HepG2 (cell line): ENCODE data around the gene APC2. TPM values are rescaled to one million over a fixed set of nuclear protein-coding genes. Genes with fewer than 3 reads are reported as not detected.

Source experiments
- ESRRA ChIP-seq: sonication (generic); formaldehyde crosslinking; IDR thresholded peaks from 2 replicates; pipeline ENCODE4 v1.5.1; 2020; ENCODE audit warnings: mild to moderate bottlenecking, low read depth, missing genetic modification reagents
- GATA4 ChIP-seq: sonication (generic); IDR thresholded peaks from 2 replicates; pipeline ENCODE4 v1.6.1; 2016; ENCODE audit warnings: antibody characterized with exemption, low read depth, borderline replicate concordance
- GZF1 ChIP-seq: sonication (generic); formaldehyde crosslinking; IDR thresholded peaks from 2 replicates; pipeline ENCODE4 v1.5.1; 2020; ENCODE audit warnings: mild to moderate bottlenecking, missing genetic modification reagents
- HOXD1 ChIP-seq: sonication (generic); formaldehyde crosslinking; IDR thresholded peaks from 2 replicates; pipeline ENCODE4 v1.5.0; 2020; ENCODE audit warnings: missing genetic modification reagents
- KDM6A ChIP-seq: IDR thresholded peaks from 2 replicates; pipeline ENCODE4 v1.6.1; 2016; ENCODE audit warnings: low read depth
- KMT2A ChIP-seq: sonication (generic); formaldehyde crosslinking; IDR thresholded peaks from 2 replicates; pipeline ENCODE4 v1.4.0; 2020; ENCODE audit warnings: missing genetic modification reagents
- NCOR1 ChIP-seq: fragments of 200-600 bp; sonication (generic); IDR thresholded peaks from 2 replicates; pipeline ENCODE4 v1.7.0; 2017; ENCODE audit warnings: antibody characterized with exemption, low read length, borderline replicate concordance
- NRL ChIP-seq: sonication (generic); formaldehyde crosslinking; IDR thresholded peaks from 2 replicates; pipeline ENCODE4 v1.5.0; 2020; ENCODE audit warnings: missing genetic modification reagents, mild to moderate bottlenecking, moderate library complexity, borderline replicate concordance
- POLR2AphosphoS5 ChIP-seq: IDR thresholded peaks from 2 replicates; pipeline ENCODE4 v1.6.1; 2012; ENCODE audit warnings: low read depth, low read length
- TBX2 ChIP-seq: sonication (generic); formaldehyde crosslinking; IDR thresholded peaks from 2 replicates; pipeline ENCODE4 v1.5.0; 2020; ENCODE audit warnings: missing genetic modification reagents, mild to moderate bottlenecking, borderline replicate concordance
- TCF12 ChIP-seq, 2 experiments: fragments of 450-650 bp in 1 of 2; sonication (generic) in 1 of 2; formaldehyde crosslinking in 1 of 2; IDR thresholded peaks; 2 replicates each; pipeline versions ENCODE4 v1.6.1 to v1.8.0; 2017 to 2022; ENCODE audit warnings: antibody characterized with exemption in 1 of 2, mild to moderate bottlenecking in 1 of 2, missing genetic modification reagents in 1 of 2, moderate library complexity in 1 of 2
- YY1 ChIP-seq: IDR thresholded peaks from 2 replicates; pipeline ENCODE4 v1.6.1; 2011; ENCODE audit warnings: low read length, low read depth, moderate library complexity, mild to moderate bottlenecking; ENCODE audit not compliant: insufficient read depth, insufficient replicate concordance
- ZBTB20 ChIP-seq: sonication (generic); formaldehyde crosslinking; IDR thresholded peaks from 2 replicates; pipeline ENCODE4 v1.8.1; 2023; ENCODE audit warnings: missing genetic modification reagents, low read depth, mild to moderate bottlenecking, borderline replicate concordance
- ZNF20 ChIP-seq: sonication (generic); formaldehyde crosslinking; IDR thresholded peaks from 2 replicates; pipeline ENCODE4 v1.4.0; 2020; ENCODE audit warnings: mild to moderate bottlenecking, moderate library complexity, missing genetic modification reagents
- ZNF296 ChIP-seq: sonication (generic); formaldehyde crosslinking; conservative IDR thresholded peaks from 2 replicates; pipeline ENCODE4 v1.5.0; 2020; ENCODE audit warnings: mild to moderate bottlenecking, missing genetic modification reagents
- ZNF451 ChIP-seq: sonication (generic); formaldehyde crosslinking; IDR thresholded peaks from 2 replicates; pipeline ENCODE4 v1.5.0; 2020; ENCODE audit warnings: mild to moderate bottlenecking, missing genetic modification reagents
- ZNF556 ChIP-seq: sonication (generic); formaldehyde crosslinking; IDR thresholded peaks from 2 replicates; pipeline ENCODE4 v1.4.0; 2020; ENCODE audit warnings: mild to moderate bottlenecking, missing genetic modification reagents, borderline replicate concordance
- ZNF737 ChIP-seq: sonication (generic); formaldehyde crosslinking; IDR thresholded peaks from 2 replicates; pipeline ENCODE4 v1.5.0; 2020; ENCODE audit warnings: missing genetic modification reagents, mild to moderate bottlenecking, borderline replicate concordance
- ZNF83 ChIP-seq: sonication (generic); formaldehyde crosslinking; IDR thresholded peaks from 2 replicates; pipeline ENCODE4 v1.4.0; 2020; ENCODE audit warnings: missing genetic modification reagents, mild to moderate bottlenecking, borderline replicate concordance
- polyA plus RNA-seq, 8 experiments: library from polyadenylated mRNA; depleted of rRNA in 3 of 8; stranded (reverse) in 7 of 8; unstranded in 1 of 8; fragments of >200 nt; fragmentation: Illumina TruSeq in 4 of 8; extraction: Trizol in 4 of 8; gene quantifications; 2 replicates each; pipeline versions ENCODE4 v1.2.1 to v1.2.3, GENCODE V29; 2011 to 2016; ENCODE audit warnings: low read depth in 4 of 8, missing spikeins in 1 of 8, mixed read lengths in 1 of 8; ENCODE audit not compliant: insufficient read depth in 1 of 8
- total RNA-seq, 5 experiments: library from RNA; depleted of rRNA; stranded (reverse); fragments of >200 nt; fragmentation: Illumina TruSeq; extraction: Trizol; gene quantifications; 2 replicates each; pipeline ENCODE4 v1.2.3, GENCODE V29; 2016; ENCODE audit warnings: low read depth in 1 of 5
- TF ChIP-seq, protein P1 (sequence below): sonication (generic); formaldehyde crosslinking; IDR thresholded peaks from 2 replicates; pipeline ENCODE4 v1.8.0; 2022; ENCODE audit warnings: missing genetic modification reagents, mild to moderate bottlenecking, borderline replicate concordance
- TF ChIP-seq, protein P2 (sequence below): sonication (generic); formaldehyde crosslinking; IDR thresholded peaks from 2 replicates; pipeline ENCODE4 v1.5.0; 2020; ENCODE audit warnings: mild to moderate bottlenecking, missing genetic modification reagents, borderline replicate concordance
- TF ChIP-seq, protein P3 (sequence below): sonication (generic); formaldehyde crosslinking; IDR thresholded peaks from 2 replicates; pipeline ENCODE4 v1.4.0; 2020; ENCODE audit warnings: mild to moderate bottlenecking, missing genetic modification reagents
- TF ChIP-seq, protein P4 (sequence below): sonication (generic); formaldehyde crosslinking; IDR thresholded peaks from 2 replicates; pipeline ENCODE4 v1.8.0; 2022; ENCODE audit warnings: missing genetic modification reagents, mild to moderate bottlenecking, inconsistent platforms, borderline replicate concordance

Gene APC2
- total and polyA plus RNA-seq, 2 of the 13 experiments (the other 11 are each of a cell fraction or from before 2014, with no cell fraction given), result 0.08 to 0.22 TPM

DNA sequence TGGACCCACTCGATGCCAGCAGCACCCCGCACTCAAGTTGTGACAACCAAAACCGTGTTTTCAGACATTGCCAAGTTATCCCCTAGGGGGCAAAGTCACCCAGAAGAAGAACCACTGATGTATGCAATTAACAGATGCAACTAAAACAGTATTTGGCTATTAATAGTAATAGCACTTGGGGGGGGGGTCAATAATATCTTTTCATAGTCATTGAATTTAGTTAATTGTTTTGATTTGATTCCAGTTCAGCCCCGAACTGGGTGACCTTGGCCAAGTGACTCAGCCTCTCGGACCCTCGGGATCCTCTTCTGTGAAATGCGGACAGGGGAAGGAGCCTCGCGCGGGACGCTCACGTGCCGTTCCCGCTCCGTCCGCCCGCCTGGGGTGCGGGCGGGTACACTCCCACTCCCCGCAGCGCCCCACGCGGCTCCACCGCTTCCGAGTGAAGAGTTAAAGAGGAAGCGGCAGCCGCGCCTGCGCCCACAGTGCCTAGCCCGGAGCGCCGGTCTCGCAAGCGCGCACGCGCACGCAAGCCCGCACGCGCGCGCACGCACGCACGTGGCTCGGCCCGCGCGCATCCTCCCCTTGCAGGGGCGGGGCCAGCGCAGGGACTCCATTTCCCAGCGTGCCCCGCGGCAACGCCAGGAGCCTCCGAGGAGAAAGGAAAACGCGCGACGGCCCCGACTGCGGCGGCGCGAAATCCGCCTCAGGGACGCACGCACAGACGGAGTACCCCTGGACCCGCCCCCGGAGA lies 43.0 kb upstream of the APC2 start (continued):
- TF ChIP-seq ZNF83 (CRISPR knock-in tag), result no peak
- TF ChIP-seq, protein P1, sequence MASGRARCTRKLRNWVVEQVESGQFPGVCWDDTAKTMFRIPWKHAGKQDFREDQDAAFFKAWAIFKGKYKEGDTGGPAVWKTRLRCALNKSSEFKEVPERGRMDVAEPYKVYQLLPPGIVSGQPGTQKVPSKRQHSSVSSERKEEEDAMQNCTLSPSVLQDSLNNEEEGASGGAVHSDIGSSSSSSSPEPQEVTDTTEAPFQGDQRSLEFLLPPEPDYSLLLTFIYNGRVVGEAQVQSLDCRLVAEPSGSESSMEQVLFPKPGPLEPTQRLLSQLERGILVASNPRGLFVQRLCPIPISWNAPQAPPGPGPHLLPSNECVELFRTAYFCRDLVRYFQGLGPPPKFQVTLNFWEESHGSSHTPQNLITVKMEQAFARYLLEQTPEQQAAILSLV (CRISPR knock-in tag), result peak; percentile 57; the same call in 1 of the 2 replicates
- TF ChIP-seq, protein P2, sequence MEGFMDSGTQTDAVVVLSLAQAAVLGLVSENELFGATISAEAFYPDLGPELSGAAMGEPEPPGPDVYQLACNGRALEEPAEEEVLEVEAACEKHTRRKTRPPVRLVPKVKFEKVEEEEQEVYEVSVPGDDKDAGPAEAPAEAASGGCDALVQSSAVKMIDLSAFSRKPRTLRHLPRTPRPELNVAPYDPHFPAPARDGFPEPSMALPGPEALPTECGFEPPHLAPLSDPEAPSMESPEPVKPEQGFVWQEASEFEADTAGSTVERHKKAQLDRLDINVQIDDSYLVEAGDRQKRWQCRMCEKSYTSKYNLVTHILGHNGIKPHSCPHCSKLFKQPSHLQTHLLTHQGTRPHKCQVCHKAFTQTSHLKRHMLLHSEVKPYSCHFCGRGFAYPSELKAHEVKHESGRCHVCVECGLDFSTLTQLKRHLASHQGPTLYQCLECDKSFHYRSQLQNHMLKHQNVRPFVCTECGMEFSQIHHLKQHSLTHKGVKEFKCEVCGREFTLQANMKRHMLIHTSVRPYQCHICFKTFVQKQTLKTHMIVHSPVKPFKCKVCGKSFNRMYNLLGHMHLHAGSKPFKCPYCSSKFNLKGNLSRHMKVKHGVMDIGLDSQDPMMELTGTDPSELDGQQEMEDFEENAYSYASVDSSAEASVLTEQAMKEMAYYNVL (CRISPR knock-in tag), result no peak
- TF ChIP-seq GZF1 (CRISPR knock-in tag), result no peak
- TF ChIP-seq ZNF556 (CRISPR knock-in tag), result no peak
- TF ChIP-seq KDM6A, result no peak
- TF ChIP-seq GATA4, result no peak
- TF ChIP-seq ZNF296 (CRISPR knock-in tag), result no peak
- TF ChIP-seq ZBTB20, result no peak
- no peak for TF ChIP-seq ZNF20 (CRISPR knock-in tag)
- peak; percentile 57 for TF ChIP-seq POLR2AphosphoS5
- no peak for TF ChIP-seq NRL
- peak; percentile 27; the same call in 1 of the 2 replicates for TF ChIP-seq TBX2
- 0 out of 2 replicates have a peak, but pooled peaks have one; percentile 23 for TF ChIP-seq HOXD1 (CRISPR knock-in tag)
- 0 out of 2 replicates have a peak, but pooled peaks have one; percentile 67 for TF ChIP-seq ZNF451 (CRISPR knock-in tag)
- TF ChIP-seq ESRRA, result peak; percentile 32; the same call in 1 of the 2 replicates
- peak; percentile 21; the same call in 1 of the 2 replicates for TF ChIP-seq NCOR1
- no peak for TF ChIP-seq TCF12 (IDR thresholded peaks at IDR 0.05)
- no peak for TF ChIP-seq TCF12 (CRISPR knock-in tag; IDR thresholded peaks at IDR 0.05)
- TF ChIP-seq, protein P3, sequence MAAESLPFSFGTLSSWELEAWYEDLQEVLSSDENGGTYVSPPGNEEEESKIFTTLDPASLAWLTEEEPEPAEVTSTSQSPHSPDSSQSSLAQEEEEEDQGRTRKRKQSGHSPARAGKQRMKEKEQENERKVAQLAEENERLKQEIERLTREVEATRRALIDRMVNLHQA (CRISPR knock-in tag), result no peak
- TF ChIP-seq ZNF737 (CRISPR knock-in tag), result no peak
- no peak for TF ChIP-seq KMT2A (CRISPR knock-in tag)
- TF ChIP-seq, protein P4, sequence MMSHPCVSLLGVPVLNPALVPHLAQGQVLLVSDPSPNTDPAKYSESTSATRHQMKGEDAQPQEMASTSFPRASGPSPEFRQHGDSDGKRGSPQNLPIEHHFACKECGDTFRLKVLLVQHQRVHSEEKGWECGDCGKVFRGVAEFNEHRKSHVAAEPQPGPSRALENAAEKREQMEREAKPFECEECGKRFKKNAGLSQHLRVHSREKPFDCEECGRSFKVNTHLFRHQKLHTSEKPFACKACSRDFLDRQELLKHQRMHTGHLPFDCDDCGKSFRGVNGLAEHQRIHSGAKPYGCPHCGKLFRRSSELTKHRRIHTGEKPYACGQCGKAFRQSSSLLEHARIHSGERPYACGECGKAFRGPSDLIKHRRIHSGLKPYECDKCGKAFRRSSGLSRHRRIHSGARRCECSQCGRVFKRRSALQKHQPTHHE, result 0 out of 2 replicates have a peak, but pooled peaks have one; percentile 31
- TF ChIP-seq YY1, result peak; percentile 74
